ENCODE measurements around the gene TMIGD3.

DNA sequence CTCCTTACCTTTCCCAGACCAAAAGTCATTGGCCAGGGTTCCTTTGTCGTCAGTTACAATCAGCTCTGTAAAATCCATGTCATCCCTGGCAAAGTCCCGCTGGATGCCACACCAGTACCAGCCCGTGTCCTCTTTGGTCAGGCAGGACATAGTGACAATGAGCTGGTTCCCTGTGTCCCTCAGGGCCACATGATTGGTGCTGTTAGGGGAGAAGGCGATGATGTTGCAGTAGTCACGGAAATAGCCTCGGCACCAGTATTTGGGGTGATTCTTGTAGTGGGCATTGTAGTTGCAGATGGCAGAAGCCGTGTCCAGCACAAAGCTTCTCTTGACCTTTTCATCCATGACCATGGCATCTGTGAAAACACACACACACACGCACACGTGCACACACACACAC lies 14.8 kb downstream of the TMIGD3 start:
- TF ChIP-seq POLR2AphosphoS5 (IDR thresholded peaks at IDR 0.05) (no peak), POLR2A (IDR thresholded peaks at IDR 0.05) (no peak)
- TF ChIP-seq, protein P1, sequence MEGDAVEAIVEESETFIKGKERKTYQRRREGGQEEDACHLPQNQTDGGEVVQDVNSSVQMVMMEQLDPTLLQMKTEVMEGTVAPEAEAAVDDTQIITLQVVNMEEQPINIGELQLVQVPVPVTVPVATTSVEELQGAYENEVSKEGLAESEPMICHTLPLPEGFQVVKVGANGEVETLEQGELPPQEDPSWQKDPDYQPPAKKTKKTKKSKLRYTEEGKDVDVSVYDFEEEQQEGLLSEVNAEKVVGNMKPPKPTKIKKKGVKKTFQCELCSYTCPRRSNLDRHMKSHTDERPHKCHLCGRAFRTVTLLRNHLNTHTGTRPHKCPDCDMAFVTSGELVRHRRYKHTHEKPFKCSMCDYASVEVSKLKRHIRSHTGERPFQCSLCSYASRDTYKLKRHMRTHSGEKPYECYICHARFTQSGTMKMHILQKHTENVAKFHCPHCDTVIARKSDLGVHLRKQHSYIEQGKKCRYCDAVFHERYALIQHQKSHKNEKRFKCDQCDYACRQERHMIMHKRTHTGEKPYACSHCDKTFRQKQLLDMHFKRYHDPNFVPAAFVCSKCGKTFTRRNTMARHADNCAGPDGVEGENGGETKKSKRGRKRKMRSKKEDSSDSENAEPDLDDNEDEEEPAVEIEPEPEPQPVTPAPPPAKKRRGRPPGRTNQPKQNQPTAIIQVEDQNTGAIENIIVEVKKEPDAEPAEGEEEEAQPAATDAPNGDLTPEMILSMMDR (IDR thresholded peaks at IDR 0.05 in 8 of 11, conservative IDR thresholded peaks at IDR 0.05 in 3 of 11) = no peak
